Activated B cell treated with CpG ODN at 0.5 μM for 24 hours (primary cell): ENCODE measurements around the gene MFAP3. TPM values are rescaled to one million over a fixed set of nuclear protein-coding genes. Genes with fewer than 3 reads are reported as not detected.

ENCODE experiments used
- ATAC-seq: fragments of 200-7000 bp; cut with Tn5 transposase; one replicate; pipeline ENCODE4 v1.10.0; 2021; ENCODE audit warnings: low read depth, mild to moderate bottlenecking, moderate library complexity
- CTCF ChIA-PET: fragments of 350-600 bp; sonication (Branson Sonifier 250); formaldehyde crosslinking; loops from one replicate; lab custom pipeline; 2021; ENCODE audit warnings: antibody characterized with exemption; lab: Charles Lee
- POLR2A ChIA-PET: fragments of 350-600 bp; sonication (Branson Sonifier 250); formaldehyde crosslinking; loops from one replicate; lab custom pipeline; 2021; ENCODE audit warnings: antibody characterized with exemption; lab: Charles Lee
- DNase-seq: peaks from one replicate; pipeline ENCODE4 v3.0.0; 2022
- H3K27ac Mint-ChIP-seq: one replicate; pipeline ENCODE4 v1.8.0; 2020; ENCODE audit warnings: mixed read lengths
- H3K27me3 Mint-ChIP-seq: one replicate; pipeline ENCODE4 v1.8.0; 2021; ENCODE audit warnings: mixed read lengths
- H3K36me3 Mint-ChIP-seq: one replicate; pipeline ENCODE4 v1.8.0; 2021; ENCODE audit warnings: low read depth, mixed read lengths
- H3K4me1 Mint-ChIP-seq: one replicate; pipeline ENCODE4 v1.8.0; 2021; ENCODE audit warnings: mixed read lengths
- H3K4me3 Mint-ChIP-seq: one replicate; pipeline ENCODE4 v1.8.0; 2020; ENCODE audit warnings: mild to moderate bottlenecking, mixed read lengths
- H3K9me3 Mint-ChIP-seq: one replicate; pipeline ENCODE4 v1.8.0; 2020; ENCODE audit warnings: mixed read lengths
- intact Hi-C: fragments of 100-400 bp; cut with micrococcal nuclease; formaldehyde crosslinking; loops from one replicate; pipeline ENCODE4 v1.15.1; 2024
- total RNA-seq: library from RNA; stranded (reverse); gene quantifications from 2 replicates; pipeline ENCODE4 v1.2.3, GENCODE V29; 2022
- TF ChIP-seq, protein P1 (sequence below): fragments of 200-600 bp; IDR thresholded peaks from one replicate; pipeline ENCODE4 v1.8.0; 2022; ENCODE audit warnings: antibody characterized with exemption, mild to moderate bottlenecking

The MFAP3 gene
- total RNA-seq, 1 donor from 2014 or later: 20.8 TPM

DNA sequence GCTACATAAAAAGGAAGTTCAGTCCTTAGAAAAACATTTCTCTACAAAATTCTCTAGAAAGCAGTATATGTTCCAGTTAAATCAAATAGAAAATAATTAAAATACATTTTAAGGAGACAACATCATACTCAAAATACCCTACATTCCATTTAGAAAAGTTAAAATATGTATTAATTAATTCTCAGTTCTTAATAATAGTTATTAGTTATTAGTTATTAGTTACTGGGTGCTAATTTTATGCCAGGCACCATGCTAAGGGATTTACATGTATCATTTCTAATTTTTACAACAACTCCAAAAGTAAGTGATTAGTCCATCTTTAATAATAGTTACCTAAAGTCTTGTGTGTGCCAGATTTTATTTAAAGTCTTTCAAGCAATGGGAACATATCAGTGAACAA is 38.1 kb upstream of the MFAP3 start:
- POLR2A ChIA-PET: no interaction called here
- no peak overlapping the region for H3K4me3 Mint-ChIP-seq
- TF ChIP-seq, protein P1, sequence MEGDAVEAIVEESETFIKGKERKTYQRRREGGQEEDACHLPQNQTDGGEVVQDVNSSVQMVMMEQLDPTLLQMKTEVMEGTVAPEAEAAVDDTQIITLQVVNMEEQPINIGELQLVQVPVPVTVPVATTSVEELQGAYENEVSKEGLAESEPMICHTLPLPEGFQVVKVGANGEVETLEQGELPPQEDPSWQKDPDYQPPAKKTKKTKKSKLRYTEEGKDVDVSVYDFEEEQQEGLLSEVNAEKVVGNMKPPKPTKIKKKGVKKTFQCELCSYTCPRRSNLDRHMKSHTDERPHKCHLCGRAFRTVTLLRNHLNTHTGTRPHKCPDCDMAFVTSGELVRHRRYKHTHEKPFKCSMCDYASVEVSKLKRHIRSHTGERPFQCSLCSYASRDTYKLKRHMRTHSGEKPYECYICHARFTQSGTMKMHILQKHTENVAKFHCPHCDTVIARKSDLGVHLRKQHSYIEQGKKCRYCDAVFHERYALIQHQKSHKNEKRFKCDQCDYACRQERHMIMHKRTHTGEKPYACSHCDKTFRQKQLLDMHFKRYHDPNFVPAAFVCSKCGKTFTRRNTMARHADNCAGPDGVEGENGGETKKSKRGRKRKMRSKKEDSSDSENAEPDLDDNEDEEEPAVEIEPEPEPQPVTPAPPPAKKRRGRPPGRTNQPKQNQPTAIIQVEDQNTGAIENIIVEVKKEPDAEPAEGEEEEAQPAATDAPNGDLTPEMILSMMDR: no peak
- H3K9me3 Mint-ChIP-seq: peaks cover 3% of the 10 kb centered on the region
- CTCF ChIA-PET: no interaction called here
- peaks cover 65% of the 10 kb centered on the region for H3K36me3 Mint-ChIP-seq
- intact Hi-C loops: no loop called here
- no peak for ATAC-seq
- no peaks in the 10 kb centered on the region for H3K27me3 Mint-ChIP-seq
- no peaks in the 10 kb centered on the region for H3K4me1 Mint-ChIP-seq
- DNase-seq: no peak
- no peak overlapping the region for H3K27ac Mint-ChIP-seq

DNA sequence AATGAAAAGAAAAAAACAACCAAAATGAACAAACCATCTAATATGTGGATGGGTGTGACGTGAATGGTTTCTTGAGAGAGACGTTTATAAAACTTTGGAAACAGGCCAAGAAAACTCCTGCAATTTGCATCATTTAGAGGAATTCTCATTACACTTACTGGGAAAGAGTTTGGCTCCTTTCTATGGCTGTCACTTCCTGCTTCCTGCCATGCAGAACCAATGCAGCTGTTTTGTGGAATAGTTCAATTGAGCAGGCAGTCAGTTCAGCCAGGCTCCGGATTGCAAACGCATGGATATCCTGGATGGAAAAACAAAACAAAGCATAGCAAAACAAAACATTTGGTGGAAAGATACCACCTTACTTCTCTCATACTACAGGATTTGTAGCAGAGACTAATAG is 36.7 kb upstream of the MFAP3 start:
- Mint-ChIP-seq H3K9me3 (peaks cover 3% of the 10 kb centered on the region), H3K27me3 (no peaks in the 10 kb centered on the region), H3K36me3 (peaks cover 62% of the 10 kb centered on the region), H3K4me3 (no peak overlapping the region), H3K4me1 (no peaks in the 10 kb centered on the region), H3K27ac (no peak overlapping the region)
- POLR2A ChIA-PET: no interaction called here
- intact Hi-C loops: no loop called here
- CTCF ChIA-PET: no interaction called here
- no peak for DNase-seq
- TF ChIP-seq, protein P1: no peak
- ATAC-seq: no peak

DNA sequence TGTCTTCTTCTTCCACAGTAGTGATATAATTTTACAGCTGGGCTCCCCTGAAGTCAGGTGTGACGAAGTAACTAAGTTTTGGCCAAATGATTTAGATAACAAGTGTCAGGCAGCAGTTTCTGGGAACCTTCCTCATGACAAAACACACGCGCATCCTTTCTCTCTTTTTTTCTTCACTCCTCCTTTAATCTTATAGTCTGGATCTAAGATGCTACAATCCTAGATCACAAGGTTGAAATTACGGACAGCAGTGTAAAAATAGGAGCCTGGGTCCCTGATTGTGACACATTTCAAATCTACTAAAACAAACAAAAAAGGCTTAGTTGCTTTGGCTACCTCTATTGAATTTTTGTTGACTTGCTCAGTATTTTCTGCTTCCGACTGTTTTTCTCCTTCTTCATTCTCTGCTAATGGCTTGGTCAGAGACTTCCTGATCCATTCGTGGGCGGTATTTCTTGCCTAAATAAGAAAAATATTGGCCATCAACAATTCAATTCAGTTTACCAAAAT is 36.2 kb upstream of the MFAP3 start:
- Mint-ChIP-seq H3K9me3 (peaks cover 3% of the 10 kb centered on the region), H3K27ac (no peak overlapping the region), H3K27me3 (no peaks in the 10 kb centered on the region), H3K36me3 (peaks cover 58% of the 10 kb centered on the region), H3K4me3 (no peak overlapping the region), H3K4me1 (no peaks in the 10 kb centered on the region)
- TF ChIP-seq, protein P1: no peak
- ATAC-seq (no peak), DNase-seq (no peak)
- POLR2A ChIA-PET: no interaction called here
- CTCF ChIA-PET: no interaction called here
- intact Hi-C loops: no loop called here

DNA sequence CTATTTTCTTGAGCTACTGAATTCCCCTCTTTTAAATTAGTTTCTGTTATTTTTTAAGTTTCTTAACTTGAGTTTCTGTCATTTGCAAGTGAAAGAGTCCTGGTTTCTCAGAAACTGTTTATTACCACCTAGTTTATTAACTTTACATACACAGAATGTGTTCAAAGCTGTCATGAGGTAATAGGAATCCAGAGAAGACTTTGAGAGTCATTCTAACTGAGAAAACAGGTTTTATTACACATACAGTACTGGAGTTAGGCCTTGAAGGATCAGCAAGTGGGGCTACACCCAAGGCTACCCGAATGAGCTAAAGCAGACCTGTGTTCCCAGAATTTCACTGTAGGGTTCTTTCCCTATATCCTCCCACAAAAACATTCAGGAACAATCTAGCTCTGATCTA is 33.1 kb upstream of the MFAP3 start:
- ChIA-PET CTCF (no interaction called here), POLR2A (no interaction called here)
- H3K36me3 Mint-ChIP-seq: peaks cover 59% of the 10 kb centered on the region

DNA sequence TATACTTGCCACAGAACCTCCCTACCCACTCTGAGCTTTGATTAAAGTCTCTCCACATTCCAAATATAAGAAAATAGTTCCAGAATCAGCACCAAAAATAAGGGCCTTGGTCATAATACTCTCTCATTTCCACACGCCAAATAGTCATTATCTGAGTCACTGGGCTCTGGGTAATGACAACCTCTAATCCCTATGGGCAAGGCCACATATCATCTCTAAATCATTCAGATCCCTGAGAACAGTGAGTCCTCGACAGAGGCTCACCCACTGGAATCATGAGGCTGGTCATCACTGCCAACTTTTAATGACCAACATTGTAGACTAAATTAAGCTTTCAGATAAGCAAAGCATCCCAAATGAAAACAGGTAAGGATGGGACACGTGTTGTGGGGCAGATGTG is 28.1 kb upstream of the MFAP3 start:
- CTCF ChIA-PET: no interaction called here

More for the DNA sequence above, 33.1 kb upstream of the MFAP3 start:
- DNase-seq (no peak), ATAC-seq (no peak)
- intact Hi-C loops: no loop called here
- H3K9me3 Mint-ChIP-seq: no peaks in the 10 kb centered on the region
- H3K27ac Mint-ChIP-seq: no peak overlapping the region
- TF ChIP-seq, protein P1: no peak
- H3K27me3 Mint-ChIP-seq: no peaks in the 10 kb centered on the region
- H3K4me1 Mint-ChIP-seq: no peaks in the 10 kb centered on the region
- H3K4me3 Mint-ChIP-seq: no peak overlapping the region

More for the DNA sequence above, 28.1 kb upstream of the MFAP3 start:
- TF ChIP-seq, protein P1: no peak
- intact Hi-C loops: no loop called here
- ATAC-seq: no peak
- no peaks in the 10 kb centered on the region for H3K4me1 Mint-ChIP-seq
- H3K27ac Mint-ChIP-seq: no peak overlapping the region
- no peak for DNase-seq
- H3K27me3 Mint-ChIP-seq: no peaks in the 10 kb centered on the region
- peaks cover 66% of the 10 kb centered on the region for H3K36me3 Mint-ChIP-seq
- no peak overlapping the region for H3K4me3 Mint-ChIP-seq
- no peaks in the 10 kb centered on the region for H3K9me3 Mint-ChIP-seq
- POLR2A ChIA-PET: no interaction called here
